Raji (cell line): Measurements from ENCODE around the gene ESYT3.

ENCODE experiments used
- POLR2A ChIP-seq: IDR thresholded peaks from 2 replicates; pipeline ENCODE4 v1.6.1; 2011; ENCODE audit warnings: low read depth, low read length, control low read depth; ENCODE audit not compliant: insufficient read depth

The ESYT3 gene

DNA sequence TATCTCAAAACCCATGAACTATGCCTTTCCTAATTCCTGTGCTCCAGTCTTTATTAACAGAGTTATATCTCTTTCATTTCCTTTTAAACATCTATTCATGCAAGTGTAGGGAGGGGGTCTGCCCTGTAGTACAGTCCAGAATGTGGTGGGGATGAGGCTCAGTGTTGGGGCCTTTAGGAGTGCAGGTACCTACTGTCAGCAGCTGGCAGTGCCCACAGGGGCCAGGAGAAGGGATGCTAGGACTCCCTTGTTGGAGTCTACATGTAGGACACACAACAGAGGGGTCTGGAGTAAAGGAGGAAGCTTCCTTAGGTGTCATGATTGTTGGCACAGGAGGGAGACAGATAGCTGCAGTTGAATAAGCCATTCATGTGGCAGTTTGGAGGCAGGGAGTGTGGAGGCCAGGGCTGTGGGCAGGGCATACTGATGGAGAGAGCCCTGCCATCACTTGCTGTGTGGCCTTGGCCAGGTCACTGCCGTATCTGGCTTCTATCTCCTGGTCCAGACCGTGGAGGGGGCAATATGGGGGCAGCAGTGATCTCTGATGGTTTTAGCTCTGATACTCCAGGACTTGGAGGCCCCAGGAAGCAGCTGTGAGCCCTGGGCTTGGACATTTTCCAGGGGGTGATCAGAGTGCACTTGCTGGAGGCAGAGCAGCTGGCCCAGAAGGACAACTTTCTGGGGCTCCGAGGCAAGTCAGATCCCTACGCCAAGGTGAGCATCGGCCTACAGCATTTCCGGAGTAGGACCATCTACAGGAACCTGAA, 29.5 kb downstream of the ESYT3 start:
- no peak for TF ChIP-seq POLR2A

GRCh38 chr3:138464491-138464860, 30.1 kb downstream of the ESYT3 start:
- TF ChIP-seq POLR2A, result no peak

GRCh38 chr3:138465451-138465850, 31.0 kb downstream of the ESYT3 start:
- TF ChIP-seq POLR2A, result no peak

DNA sequence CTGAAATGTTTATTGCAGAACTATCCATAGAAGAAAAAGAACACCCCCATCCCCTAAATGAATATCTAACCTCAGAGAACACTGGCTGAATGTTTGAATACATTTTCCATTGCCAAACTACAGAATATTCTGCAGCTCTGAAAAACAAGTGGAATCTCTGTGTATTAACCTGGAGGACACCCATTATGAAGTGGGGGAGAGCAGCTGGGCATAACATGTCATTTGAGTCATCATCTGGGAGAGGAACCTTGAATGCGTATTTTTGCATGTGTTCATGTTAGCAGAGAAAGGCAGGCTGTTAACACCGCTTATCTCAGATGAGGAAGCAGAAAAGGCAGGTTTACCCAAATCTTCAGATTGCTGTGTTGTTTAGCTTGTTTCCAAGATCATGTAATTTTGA, 31.5 kb downstream of the ESYT3 start:
- TF ChIP-seq POLR2A, result no peak

DNA sequence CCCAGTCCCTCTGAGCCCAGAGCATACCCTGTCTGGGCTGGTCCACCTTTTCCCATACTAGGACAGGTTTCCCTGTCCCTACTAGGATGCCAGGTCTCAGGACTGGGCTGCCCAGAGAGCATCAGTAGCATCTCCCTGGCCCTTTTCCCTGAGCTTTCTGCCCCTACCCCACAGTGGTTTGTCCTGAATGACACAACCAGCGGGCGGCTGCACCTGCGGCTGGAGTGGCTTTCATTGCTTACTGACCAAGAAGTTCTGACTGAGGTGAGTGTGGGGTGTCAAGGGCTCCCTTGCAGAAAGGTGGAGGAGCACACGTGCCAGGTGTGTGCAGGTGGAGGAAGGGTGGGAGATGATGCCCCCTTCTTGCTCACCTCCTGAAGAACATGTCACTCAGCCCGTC, 33.5 kb downstream of the ESYT3 start:
- TF ChIP-seq POLR2A, result no peak

GRCh38 chr3:138468451-138468850, 34.0 kb downstream of the ESYT3 start:
- no peak for TF ChIP-seq POLR2A

GRCh38 chr3:138468886-138469285, 34.5 kb downstream of the ESYT3 start:
- no peak for TF ChIP-seq POLR2A

- TF ChIP-seq POLR2A, result no peak
Measured at GRCh38 chr3:138469874-138470273, 35.5 kb downstream of the ESYT3 start.

DNA sequence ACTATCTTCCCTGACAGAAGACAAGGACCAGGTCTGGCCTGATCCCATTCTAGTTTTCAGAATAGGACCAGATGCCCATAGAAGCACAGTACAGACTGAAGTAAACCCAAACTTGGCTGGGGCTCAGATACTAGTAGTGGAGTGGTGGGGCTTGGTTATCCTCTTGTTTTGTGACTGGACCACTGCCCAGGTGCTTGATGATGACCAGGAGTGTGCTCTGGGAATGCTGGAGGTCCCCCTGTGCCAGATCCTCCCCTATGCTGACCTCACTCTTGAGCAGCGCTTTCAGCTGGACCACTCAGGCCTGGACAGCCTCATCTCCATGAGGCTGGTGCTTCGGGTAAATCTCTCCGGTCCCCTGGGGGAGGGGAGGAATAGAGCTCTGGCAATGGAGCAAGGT, 36.3 kb downstream of the ESYT3 start:
- no peak for TF ChIP-seq POLR2A

- TF ChIP-seq POLR2A, result no peak
Measured at GRCh38 chr3:138471481-138471880, 37.1 kb downstream of the ESYT3 start.

GRCh38 chr3:138472141-138472825, 37.9 kb downstream of the ESYT3 start:
- TF ChIP-seq POLR2A, result no peak

- no peak for TF ChIP-seq POLR2A
Measured at GRCh38 chr3:138473391-138473790, 39.0 kb downstream of the ESYT3 start.

DNA sequence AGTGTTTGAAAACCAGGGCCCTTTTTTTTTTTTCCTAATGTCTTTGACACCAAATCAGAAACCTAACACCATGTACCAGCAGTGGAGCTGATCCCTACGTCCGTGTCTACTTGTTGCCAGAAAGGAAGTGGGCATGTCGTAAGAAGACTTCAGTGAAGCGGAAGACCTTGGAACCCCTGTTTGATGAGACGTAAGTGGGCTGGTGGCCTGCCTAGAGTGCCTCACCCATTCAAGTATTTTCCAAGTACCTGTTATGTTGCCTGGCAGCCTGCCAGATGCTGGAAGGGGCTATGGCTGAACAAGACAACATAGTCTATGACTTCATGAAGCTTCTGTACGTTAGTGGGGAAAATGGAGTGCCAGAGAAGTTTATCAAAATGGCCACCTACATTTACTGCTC, 39.7 kb downstream of the ESYT3 start:
- TF ChIP-seq POLR2A, result no peak

- TF ChIP-seq POLR2A, result no peak
Measured at GRCh38 chr3:138476526-138476925, 42.1 kb downstream of the ESYT3 start.

GRCh38 chr3:138477120-138477519, 42.7 kb downstream of the ESYT3 start:
- no peak for TF ChIP-seq POLR2A

GRCh38 chr3:138477801-138478200, 43.4 kb downstream of the ESYT3 start:
- no peak for TF ChIP-seq POLR2A
